HG02852 (cell line): ENCODE results near the gene LLPH.

Experiments used
- ATAC-seq: cut with Tn5 transposase; IDR thresholded peaks from one replicate; pipeline ENCODE4 v1.9.1; 2021; ENCODE audit warnings: mild to moderate bottlenecking, moderate library complexity; ENCODE audit not compliant: unreplicated experiment

Gene LLPH

DNA sequence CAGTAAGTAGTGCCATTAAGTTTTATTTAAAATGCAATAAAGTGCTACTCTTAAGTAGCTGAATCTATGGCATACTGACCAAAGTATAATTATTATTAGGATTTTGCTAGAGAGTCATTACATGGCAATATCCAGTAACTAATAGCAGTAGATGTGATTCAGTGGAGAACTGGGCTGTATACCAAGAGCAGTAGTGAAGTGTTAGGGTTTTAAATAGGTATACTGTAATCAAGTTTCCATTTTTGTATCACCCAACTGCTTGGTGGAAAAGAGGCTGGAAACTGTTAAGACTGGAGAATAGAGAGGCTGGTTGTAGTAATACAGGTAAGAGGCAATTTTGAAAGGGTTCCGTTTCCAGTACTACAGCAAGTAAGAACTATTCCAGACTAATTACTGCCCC lies 13.3 kb upstream of the LLPH start:
- no peak for ATAC-seq

DNA sequence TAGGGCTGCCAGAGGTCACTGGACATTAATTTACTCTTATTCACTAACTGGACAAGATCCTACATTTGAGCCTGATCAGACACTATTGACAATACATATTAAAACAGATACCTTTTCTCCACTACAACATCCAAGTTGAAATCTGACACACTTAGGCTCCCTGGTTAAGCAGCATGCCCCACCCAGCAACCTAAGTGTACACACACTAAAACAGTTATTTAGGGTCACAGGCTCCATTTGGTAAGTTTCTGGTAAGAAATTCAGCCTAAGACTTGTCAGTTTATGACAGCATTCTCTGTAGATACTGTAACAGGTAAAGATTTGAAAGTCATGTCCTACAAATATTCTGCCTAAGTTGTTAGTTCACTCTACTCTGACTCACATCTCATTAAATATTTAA lies 12.3 kb upstream of the LLPH start:
- ATAC-seq: no peak

DNA sequence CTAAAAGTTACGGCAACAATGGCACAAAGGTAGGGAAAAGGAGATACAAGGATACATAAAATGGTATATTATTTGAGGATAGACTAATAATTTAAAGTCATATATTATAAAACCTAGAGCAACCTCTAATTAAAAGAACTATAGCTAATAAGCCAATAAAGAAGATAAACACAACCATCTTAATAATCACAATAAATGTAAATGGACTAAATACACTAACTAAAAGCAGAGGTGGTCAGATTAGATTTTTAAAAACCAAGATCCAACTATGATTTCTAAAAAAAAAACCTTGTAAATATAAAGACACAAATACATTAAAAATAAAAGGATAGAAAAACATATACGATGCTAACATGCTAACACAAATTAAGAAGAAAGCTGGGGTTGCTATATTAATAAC lies 10.7 kb upstream of the LLPH start:
- ATAC-seq: no peak

DNA sequence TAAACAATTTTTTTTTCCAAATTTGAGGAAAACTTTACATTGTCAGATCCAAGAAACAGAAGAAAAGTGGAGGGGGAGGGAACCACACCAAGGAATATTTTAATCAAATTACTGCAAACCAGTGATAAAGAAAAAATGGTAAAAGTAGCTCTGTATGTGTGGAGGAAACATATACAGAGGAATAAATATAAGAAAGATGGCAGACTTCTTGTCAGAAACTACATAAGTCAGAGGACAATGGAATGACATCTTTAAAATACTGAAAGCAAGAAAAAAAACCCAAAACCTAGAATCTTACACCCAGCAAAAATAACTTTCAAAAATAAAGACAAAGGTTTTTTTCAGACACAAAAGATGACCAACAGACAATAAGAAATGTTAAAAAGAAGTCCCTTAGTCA lies 10.2 kb upstream of the LLPH start:
- no peak for ATAC-seq

DNA sequence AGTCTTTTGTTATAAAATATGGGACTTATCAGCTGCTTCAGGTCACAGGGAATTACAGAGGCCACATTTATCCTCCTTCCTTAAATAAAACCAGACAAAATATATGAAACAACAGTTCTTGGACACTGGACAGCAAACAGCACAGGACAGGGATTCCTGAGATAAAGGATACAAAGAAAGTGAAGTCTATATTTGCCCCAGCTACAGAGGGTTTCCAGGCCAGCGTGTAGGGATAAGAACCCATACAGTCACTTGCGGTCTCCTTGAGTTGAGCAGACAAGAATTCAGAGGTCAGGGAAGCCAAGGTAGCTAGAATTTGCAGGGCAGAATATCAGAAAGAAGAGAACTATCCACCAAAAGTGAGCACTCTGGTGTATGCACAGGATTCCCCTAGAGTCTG lies 8.8 kb upstream of the LLPH start:
- no peak for ATAC-seq

DNA sequence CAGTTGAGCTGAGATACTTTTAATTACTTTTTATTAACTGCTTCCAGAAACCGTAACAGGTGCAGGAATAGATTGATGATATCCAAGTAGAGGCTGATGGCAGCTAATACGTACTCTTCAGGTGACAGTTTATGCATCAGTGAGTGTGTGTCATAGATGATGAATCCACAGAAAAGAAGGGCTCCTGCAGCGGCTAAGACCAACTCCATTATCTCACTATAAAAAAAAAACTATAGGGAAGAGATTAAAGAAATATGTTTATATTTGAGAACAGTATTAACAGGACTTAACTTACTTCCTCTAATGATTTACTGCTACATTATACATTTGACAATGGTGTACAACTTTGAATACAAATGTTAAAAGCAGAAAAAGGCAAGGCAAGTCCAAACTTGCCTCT lies 7.4 kb upstream of the LLPH start:
- no peak for ATAC-seq

DNA sequence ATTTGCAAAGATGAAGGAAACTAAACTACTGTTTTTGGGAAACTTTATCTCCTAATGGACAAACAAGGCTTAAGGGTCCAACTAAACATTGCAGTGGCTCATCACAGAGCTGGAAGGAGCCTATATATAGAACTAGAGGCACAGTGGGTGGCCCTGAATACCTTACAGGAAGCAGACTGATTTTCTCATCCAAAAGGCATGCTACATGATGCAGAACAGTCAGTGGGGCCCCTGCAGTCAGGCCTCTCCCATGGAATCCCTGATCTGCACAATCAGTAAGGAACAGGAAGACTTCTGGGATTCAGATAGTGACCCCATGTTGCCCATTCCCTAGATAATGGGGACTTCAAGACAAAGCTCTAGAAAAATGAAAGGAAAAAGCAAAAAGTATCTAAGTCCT lies 1.9 kb upstream of the LLPH start:
- no peak for ATAC-seq

DNA sequence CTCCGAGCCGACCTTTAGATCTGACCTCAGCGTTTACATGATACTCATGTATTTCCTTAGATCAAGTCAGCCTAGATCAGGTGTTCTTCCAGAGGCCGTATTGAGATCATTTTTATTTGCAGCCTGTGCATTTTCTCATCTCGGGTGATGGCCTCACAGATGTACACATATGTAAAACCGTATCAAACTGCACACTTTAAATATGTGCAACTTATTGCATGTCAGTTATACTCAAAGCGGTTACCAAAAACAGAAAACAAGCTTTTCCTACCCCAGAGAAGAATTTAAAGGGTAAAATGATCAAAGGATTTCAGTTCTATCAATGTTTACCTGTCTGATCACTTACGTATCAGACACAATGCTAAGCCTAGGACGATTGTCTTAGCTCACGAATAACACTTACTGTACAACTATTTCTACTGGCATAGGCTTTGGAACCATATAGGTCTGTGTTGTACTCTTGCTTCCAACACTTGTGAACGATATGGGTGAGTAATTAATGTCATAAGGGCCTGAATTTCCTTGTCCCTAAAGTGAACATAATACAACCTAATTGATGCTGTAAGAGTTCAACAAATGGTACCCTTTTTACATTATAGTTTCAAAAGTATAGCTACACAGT lies 628 bp upstream of the LLPH start:
- no peak for ATAC-seq

DNA sequence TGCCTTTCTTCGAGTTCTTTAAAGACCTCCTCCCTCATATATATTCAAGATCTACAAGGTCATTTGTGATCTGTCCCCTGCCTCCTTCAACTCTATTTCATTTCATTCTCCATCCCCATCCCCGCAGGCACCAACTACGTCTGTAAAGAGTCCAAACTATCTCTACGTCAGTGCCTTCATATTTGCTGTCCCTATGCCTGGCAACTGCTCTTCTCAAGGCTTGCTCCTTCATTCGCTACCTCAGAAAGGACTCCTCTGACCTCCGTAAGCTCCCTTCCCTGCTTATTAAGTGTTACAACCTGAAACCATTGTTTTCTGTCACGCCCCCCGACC lies 650 bp downstream of the LLPH start:
- ATAC-seq: no peak

DNA sequence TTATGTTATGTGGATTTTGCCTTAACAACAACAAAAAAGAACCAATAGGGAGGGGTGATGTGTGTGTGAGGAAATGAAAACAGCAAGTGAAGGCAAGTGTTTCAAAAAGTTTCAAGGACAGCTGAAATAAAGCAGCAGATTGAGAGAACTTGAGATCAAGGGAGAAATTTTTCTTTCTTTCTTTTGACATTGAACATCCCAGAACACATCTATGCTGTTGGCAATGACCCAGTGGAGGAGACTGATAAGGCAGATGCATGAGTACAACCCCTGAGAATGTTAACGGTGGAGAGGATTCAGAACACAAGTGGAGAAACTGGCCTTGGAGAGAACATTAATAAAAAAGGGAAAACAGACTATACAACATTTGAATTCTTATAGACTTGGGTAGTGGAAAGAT lies 2.9 kb downstream of the LLPH start:
- no peak for ATAC-seq

DNA sequence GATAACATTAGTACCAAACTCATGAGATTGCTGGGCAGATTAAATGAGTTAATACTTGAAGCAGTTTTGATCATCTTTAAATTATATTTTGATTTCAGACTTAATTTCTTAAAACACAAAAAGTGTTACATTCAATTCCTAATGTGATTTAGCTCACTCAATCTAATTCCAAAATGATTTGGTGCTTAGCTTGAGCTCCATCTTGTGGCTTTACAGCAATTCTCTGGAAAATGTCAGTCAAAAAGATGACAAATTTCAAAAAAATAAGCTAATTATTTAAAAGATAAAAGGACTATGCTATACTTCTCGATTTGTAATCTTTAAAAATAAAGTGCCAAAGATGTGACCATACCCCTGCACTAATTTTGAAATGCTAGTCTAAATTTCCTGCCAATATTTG lies 10.1 kb downstream of the LLPH start:
- no peak for ATAC-seq

DNA sequence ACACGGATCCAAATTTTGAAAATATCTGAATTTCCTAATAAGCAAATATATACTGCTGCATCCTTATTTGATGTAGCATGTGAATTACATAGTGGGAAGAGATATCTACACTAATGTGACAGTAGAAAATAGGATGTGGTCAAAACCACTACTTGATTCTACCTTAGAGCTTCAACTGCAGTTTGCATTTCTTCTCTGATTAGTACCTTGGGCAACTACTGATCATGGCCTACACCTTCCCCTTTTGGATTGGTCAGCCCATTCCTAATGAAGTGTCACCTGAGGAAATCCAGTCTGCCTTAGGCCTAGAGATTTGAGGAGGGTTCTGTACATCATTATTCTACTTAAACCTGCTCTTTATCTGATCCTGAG lies 10.7 kb downstream of the LLPH start:
- no peak for ATAC-seq

DNA sequence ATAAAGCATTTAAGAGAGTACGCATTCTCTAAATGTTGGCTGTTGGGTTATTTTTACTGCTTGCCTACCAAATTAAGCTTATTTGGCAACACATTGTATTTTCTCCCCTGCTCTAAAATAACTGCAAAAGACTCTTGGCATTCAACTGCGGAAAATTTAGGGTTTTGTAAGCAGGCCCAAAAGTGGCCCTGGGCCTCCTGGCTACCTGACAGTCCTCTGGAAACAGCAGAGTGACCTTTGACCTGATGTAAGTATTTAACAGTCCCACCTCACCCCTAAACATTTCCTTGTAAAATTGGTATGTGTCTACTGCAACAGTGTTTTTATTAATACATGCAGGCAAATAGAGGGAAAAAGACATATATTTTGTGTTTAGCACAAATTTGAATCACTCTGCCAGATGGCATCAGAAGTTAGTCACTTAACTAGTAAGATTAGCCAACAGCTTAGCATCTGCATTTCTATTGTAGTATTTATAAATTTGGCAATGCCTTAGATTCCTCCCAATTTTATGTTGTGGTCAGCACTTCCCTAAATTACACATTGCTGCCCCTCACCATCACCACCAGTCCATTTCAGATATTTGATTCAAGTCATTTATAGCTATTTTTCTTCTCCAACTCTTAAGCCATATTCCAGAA lies 11.2 kb downstream of the LLPH start:
- ATAC-seq: no peak

DNA sequence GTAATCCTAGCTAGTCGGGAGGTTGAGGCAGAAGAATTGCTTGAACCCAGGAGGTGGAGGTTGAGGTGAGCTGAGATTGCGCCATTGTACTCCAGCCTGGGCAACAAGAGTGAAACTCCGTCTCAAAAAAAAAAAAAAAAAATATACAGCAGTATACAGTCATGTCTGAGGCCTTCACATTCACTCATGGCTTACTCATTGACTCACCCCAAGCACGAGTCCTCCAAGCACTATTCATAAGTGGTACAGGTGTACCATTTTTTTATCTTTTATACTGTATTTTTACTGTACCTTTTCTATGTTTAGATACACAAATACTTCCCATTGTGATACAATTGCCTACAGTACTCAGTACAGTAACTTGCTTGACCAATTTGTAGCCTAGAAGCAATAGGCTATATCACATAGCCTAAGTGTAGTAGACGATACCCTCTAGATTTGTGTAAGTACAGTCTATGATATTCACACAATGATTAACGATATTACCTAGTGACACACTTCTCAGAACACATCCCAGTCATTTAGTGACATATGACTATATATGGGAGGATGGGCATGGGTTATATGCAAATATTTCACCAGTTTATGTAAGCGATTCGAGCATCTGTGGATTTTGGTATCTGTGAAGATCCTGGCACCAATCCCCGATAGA lies 12.2 kb downstream of the LLPH start:
- ATAC-seq: no peak

DNA sequence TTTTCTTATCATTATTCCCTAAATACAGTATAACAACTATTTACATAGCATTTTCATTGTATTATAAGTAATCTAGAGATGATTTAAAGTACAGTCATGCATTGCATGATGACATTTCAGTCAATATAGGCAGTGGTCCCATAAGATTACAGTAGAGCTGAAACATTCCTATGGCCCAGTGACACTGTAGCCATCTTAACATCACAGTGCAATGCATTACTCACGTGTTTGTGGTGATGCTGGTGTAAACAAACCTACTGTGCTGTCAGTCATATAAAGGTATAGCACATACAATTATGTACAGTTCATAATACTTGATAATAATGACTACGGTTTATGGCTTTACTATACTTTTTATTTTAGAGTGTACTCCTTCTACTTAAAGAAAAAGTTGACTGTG lies 13.3 kb downstream of the LLPH start:
- no peak for ATAC-seq

DNA sequence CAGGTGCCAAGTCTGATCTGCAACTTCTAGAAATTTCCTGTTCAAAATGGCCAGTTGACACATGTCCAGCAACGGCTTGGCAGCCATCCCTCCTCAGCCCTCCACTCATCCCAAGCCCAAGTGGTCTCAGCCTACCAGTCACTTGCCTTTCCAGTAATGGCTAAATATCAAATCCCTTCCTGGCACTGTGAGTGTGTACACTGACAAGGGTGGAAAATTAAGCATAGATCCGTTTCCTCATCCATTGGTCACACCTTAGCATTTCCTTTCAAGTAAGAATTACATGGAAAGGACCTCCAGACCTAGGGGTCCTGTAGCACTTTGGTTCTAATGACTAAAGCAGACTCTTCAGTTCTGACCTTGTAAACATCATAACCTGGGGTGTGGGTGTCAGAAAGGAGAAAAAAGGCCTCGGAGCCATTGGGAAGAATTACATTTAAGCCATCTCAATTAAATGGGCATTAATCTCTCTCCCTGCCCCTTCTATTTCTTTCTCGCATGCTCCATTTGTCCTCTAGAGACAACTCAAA lies 15.4 kb downstream of the LLPH start:
- ATAC-seq: no peak

DNA sequence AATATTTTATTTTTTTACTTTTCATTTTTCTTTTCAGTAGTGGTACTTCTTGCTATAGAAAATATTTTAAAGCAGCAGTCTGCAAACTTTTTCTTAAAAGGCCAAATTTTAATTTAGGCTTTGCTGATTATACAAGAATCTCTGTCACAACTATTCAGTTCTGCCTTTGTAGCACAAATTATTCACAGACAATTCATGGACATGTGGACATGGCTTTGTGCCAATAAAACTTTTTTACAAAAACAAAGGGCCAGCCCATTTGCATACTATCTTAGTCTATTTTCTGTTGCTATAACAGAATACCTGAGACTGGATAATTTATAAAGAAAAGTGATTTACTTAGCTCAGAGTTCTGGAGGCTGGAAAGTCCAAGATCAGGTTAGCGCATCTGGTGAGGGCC lies 17.1 kb downstream of the LLPH start:
- no peak for ATAC-seq

DNA sequence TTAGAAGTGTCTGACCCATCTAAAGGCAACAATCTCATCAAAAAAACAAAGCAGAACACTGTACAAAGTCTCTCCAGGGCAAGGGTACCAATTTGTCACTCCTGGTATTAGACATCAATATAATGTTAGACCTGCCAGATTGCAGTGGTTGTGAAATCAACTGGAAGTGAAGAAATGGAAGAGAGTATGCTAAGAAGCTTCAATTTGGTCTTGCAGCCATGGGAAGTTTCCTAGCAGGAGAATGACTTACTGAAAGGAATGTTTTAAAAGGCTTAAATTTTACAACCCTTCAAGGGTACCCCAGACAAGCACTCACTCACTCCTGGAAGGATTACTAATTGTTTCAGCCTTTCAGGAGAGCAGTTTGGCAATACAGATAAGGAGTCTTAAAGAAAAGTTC lies 18.9 kb downstream of the LLPH start:
- no peak for ATAC-seq

DNA sequence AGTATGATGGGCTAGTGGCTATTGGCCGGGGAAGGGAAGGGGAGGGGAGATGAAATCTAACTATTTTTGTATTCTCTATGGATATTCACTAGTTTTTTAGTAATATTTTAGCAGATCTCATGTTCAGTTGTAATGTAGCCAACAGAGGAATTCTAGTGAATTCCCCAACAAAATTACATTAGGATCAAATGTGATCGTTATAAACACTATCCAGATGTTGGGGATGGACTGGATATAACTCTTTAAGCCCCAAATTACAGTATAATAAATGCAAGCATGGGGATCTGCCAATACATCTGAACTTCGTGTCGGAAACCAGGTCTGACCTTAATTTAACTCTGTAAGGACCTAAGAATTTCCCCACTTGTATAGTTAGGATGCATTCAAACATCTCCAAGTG lies 21.5 kb downstream of the LLPH start:
- ATAC-seq: no peak

DNA sequence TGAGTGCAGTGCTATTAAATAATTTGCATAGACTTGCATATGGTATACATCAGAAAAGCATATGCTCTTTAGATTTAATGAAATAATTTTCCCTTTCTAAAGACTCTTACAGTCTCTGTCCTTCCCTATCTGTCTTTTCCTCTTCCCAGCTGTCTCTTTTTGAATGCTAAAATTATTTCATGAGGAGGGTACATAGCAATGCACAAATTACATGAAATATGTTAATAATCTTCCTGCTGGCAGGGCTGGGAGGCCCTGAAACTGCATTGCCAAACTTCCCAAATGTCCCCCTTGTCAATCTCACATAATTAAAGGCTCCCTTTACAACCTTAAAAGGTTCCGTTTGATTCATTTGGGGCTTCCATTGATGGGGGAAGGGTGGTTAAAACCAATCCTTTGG lies 22.2 kb downstream of the LLPH start:
- no peak for ATAC-seq

DNA sequence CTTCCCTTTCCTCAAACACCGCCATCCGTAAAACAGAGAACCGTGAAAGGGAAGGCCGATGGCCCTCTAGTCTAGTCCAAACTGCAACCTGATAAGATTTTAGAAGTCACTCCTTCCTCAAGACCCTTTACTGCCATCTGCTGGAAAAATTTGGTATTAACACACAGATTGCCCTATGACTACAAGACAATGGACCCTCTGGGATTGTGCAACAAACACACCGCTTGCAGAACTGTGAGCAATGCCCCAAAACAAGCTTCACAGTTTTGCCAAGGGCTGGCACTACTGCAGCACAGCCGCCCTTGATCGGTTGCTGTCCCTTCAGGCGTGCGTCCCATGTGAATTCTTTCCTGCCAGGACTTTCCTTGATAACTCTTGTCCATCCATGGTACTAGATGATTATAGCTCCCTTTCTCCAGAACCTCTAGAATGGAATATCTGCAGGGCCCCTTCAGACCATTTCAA lies 23.1 kb downstream of the LLPH start:
- peak; percentile 87 for ATAC-seq
